Stimulated activated CD4-positive, alpha-beta T cell treated with anti-CD3 and anti-CD28 coated beads, Interleukin-15, amount 100 ng/mL, for 1 hour (primary cell): Measurements from ENCODE around the gene FARS2.

ENCODE experiments used
- DNase-seq, 2 donors: peaks; one replicate each; pipeline ENCODE4 v3.0.0-alpha.2; 2020; ENCODE audit warnings: low read depth in 1 of 2, low spot score in 1 of 2

FARS2 gene

GRCh38 chr6:5498579-5498899 lies 237.2 kb downstream of the FARS2 start:
- DNase-seq, result no peak

- no peak for DNase-seq
Measured at GRCh38 chr6:5499644-5500306, 238.5 kb downstream of the FARS2 start.

GRCh38 chr6:5501837-5502236 lies 240.5 kb downstream of the FARS2 start:
- DNase-seq, result no peak

GRCh38 chr6:5504078-5504477 lies 242.8 kb downstream of the FARS2 start:
- DNase-seq, result no peak

DNA sequence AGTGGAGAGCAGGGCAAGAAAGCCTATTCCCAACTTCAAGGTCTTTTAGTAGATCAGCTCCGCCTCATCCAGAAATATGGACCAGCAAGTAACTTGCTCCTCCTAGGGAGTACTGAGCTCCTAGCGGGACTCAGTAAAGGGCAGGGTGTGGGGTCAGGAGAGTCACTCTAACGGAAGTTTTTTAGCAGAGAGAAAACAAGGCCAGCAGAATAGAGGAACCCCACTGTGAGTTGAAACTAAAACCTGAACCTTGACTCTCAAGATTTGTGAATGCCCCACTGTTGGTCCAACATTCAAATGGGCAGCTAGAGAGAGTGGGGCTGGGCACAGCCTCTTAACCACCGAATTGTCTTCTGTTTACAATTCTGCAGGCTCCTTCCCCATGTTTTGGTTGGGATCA lies 244.8 kb downstream of the FARS2 start:
- no peak for DNase-seq

GRCh38 chr6:5506597-5506996 lies 245.3 kb downstream of the FARS2 start:
- DNase-seq, result no peak

DNA sequence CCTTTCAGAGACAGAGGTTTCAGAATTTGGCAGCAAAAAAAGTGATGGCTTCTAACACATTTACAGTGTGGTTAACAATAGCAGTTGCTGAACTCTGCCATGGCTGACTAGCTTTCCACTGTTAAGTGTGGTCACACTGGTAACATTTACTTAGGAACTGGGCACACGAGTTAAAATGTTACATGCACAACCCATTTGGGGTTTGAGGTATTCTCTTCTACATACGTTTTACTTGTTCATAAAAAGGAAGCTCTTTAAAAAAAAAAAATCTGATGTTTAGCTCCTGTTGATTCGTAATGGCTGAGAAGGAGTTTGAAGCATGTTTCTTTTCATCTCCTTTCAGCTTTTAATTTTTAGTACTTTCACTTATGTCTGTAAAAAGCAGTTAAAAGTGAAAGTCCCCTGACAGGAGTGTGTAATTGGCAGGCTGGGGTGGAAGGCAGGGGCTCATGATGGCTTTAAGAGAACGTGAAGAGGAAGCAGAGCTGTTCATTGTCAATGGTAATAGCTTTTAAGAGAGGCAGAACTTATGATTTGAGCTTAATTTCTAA lies 245.9 kb downstream of the FARS2 start:
- no peak for DNase-seq

GRCh38 chr6:5509106-5509505 lies 247.8 kb downstream of the FARS2 start:
- DNase-seq, result no peak

DNA sequence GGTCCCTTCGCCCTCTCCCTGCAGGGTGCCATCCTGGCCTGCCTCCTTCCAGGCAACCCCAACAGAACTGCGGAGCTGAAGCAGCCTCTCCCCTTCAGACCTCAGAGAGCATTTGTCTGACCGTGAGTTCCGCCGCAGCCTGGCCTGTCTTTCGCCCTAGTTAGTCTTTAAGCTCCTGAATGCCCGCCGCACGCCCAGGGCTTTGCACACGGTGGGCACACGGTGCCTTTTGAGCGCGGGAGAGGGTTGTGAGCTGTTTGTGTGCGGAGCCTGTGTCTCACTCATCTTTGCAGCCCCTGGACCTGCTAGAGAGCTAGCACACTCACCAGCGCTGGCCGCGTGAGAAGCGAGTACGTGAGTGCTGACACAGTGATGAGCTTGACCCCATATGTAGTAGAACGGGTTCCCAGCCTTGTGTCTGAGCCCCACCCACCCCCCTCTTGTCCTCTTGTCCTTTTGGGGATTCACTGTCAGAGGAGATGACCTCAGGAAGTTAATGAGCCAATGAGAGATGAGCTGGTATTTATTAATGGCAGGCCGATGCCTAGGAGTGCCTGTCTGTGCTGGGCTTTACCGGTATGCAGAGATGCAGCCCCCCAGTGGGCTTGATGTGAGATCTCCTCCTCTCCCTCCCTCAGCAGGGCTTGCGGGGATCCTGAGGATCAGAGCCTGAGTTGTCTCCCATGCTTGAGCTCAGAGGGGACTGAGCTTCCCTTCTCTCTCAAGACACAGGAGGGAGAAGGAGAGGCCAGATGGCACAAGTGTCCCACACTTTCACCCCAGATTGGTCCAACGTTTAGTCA lies 249.2 kb downstream of the FARS2 start:
- DNase-seq, result no peak

- no peak for DNase-seq
Measured at GRCh38 chr6:5511954-5512353, 250.6 kb downstream of the FARS2 start.

DNA sequence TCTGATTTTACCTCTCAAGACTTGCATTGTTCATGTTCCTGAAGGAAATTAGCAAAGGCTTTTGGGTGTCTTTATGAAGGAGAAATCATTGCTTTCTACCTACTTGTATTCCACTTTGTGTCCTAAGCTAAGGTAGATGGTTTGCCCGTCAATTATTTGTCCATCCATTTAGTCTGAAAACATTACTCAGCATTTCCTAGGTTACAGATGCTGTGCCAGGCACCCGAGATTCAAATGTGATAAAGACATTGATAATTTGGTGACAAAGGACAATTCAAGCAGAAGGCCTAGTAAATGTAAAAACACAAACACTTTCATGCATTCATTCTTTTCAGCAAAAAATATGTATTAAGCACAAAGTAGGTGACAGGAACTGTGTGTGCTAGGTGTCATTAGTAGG lies 251.1 kb downstream of the FARS2 start:
- no peak for DNase-seq

- no peak for DNase-seq
Measured at GRCh38 chr6:5513408-5513807, 252.1 kb downstream of the FARS2 start.

GRCh38 chr6:5514353-5514752 lies 253.0 kb downstream of the FARS2 start:
- no peak for DNase-seq

DNA sequence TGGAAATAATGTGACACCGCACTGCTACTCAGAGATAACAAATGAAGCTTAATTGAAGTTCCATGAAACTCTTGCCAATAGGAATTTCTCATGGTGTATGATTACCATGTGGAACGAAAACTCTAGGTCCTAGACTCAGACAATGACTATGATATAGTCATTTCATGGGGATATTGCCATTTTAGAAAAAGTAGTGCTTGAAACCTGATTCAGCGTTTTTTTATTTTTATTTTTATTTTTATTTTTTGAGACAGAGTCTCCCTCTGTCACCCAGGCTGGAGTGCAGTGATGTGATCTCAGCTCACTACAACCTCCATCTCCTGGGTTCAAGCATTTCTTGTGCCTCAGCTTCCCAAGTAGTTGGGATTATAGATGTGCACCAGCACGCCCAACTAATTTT lies 253.9 kb downstream of the FARS2 start:
- DNase-seq, result no peak

DNA sequence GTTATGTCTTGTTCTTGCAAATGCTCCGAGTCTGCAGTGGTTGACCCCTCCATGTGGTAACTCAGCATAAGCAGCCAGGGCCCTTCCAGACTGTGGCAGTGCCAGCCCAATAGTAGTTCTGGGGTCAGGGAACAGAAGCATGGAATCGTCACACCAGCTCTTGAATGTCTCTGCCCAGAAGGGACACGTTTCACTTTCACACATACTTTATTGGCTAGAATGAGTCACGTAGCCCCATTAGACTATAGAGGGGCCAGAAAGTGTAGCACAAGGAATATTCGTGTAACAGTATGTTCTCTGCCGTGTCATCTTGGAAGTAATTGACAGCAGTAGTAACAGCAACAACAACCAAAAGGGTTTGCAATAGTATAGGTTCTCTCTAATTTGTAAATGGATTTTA lies 254.7 kb downstream of the FARS2 start:
- DNase-seq, result no peak

DNA sequence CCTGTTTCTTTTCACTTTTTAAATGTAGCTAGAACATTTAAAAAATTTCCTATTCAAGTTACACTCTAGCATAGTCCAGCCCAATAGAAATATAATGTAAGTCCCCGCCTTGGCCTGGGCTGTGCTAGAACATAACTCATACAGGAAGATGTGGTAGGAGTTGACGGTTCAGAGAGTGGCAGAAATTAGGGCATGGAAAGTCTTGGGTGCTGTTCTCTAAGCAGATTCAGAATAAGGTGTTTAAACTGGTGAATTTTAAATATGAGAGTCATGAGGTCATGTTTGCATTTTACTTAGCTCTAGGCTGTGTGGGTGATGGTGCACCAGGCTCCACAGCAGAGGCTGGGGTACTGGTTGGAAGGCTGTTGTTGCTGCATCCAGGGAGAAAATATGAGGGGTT lies 256.5 kb downstream of the FARS2 start:
- no peak for DNase-seq

DNA sequence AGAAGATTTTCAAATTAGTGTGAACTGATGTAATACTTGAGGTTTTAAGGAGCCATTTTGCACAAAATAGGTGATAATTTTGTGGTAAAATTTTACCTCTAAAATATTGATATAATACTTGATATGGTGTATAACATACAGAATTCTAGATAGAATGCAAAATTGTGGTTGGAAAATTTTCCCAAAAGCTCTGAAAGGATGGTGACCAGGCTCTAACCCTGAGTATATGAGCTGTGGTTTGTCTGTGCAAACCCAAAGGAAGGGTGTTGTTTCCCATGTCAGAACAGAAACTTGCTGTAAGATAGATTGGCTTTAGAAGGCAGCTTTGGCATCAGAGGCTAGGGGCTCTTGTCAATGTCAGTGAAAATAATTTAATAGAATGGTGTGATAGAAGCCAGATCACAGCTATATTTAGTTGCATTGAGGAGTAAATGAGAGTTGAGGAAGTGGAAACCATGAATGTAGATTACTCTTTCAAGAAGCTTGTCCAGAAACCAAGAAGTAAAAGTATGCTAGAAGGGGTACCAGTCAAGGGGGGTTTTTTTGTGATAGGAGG lies 257.7 kb downstream of the FARS2 start:
- DNase-seq, result no peak

DNA sequence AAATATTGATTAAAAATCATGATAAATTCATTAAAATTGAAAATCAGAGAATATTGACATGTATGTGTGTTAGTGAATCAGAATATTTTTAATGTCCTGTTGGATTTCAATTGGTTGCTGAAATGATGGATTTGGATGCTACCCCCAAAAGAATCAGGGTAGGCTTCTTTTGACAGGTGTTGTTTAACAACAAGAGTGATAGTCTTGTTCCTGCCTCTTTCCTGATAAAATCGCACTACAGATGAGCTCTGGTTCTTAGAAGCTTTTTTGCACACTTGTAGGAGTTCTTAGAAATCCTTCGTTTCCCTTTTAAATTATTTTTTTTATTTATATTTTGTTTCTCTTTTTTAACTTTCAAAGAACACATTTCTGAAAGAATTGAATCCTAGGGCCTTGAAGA lies 259.5 kb downstream of the FARS2 start:
- no peak for DNase-seq

- no peak for DNase-seq
Measured at GRCh38 chr6:5521322-5521721, 260.0 kb downstream of the FARS2 start.

DNA sequence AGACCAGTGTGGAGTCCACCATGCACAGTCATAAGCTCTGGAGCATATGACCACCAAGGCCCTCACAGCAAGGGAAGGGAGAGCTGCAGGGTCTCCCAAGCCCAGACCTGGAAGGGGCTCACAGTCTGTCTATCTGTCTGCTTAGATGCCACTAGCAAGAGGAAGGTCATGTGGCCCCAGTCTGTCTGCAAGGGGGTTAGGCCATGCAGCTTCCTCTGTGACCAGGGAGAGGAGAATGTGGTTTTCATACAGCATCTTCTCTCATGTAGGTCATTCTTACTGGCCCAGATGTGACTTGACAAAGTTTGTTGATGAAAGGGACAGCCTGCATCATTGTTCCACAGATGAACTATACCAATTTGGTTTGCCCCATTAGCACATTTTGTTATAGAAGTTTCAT lies 260.8 kb downstream of the FARS2 start:
- DNase-seq, result no peak

- DNase-seq, result no peak
Measured at GRCh38 chr6:5524110-5524509, 262.8 kb downstream of the FARS2 start.

DNA sequence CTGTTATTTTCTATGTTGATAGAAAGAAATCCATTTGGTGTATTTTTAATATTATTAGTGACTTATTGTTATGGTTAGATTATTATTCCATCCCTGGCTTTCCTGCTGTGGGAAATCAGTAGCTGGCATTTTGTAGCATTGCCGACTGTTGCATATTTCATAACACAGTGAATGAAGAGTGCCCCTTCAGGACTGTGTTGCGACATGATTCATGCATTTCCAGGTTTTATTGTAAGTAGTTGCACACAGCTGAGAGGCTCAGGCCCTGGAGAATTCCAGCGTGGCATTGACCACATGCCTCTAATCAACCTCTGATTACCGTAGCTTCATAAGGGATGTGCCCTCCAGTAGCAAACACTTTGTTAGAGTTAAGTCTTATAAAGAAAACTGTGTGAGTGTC lies 263.9 kb downstream of the FARS2 start:
- DNase-seq, result no peak
